22Rv1 (cell line): Measurements from ENCODE around the gene CLIP4.

Source experiments
- ZFX ChIP-seq: fragments of 450-650 bp; IDR thresholded peaks from 2 replicates; pipeline ENCODE4 v1.6.1; 2017; ENCODE audit warnings: antibody characterized with exemption, borderline replicate concordance
- TF ChIP-seq, protein P1 (sequence below): fragments of 450-650 bp; IDR thresholded peaks from 2 replicates; pipeline ENCODE4 v1.5.1; 2017; ENCODE audit warnings: mild to moderate bottlenecking

DNA sequence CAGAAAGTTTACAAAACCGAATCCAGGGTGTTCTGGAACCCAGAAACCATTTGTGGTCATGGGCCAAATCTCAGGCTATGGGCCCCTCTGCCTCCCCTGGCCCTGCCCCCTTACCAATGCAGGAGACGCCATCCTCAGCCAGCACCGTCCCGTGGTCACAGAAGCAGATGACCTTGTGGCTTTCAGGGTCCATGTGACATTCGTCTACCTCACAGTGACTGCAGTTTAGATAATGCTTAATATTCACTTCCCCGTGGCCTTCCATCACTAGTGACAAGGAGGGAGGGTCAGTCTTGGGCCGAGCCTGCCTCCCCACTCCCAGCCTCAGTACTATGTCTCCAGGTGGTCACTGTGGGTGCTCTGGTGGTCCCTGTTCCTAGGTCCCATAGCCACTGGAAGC is 111.6 kb downstream of the CLIP4 start:
- TF ChIP-seq, protein P1, sequence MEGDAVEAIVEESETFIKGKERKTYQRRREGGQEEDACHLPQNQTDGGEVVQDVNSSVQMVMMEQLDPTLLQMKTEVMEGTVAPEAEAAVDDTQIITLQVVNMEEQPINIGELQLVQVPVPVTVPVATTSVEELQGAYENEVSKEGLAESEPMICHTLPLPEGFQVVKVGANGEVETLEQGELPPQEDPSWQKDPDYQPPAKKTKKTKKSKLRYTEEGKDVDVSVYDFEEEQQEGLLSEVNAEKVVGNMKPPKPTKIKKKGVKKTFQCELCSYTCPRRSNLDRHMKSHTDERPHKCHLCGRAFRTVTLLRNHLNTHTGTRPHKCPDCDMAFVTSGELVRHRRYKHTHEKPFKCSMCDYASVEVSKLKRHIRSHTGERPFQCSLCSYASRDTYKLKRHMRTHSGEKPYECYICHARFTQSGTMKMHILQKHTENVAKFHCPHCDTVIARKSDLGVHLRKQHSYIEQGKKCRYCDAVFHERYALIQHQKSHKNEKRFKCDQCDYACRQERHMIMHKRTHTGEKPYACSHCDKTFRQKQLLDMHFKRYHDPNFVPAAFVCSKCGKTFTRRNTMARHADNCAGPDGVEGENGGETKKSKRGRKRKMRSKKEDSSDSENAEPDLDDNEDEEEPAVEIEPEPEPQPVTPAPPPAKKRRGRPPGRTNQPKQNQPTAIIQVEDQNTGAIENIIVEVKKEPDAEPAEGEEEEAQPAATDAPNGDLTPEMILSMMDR, result no peak
- TF ChIP-seq ZFX, result no peak
